GM21447 (cell line): ENCODE measurements around the gene CCNL1.
A peak's percentile ranks its signal among the peaks of the same experiment; 100 is the strongest.

Experiments
- ATAC-seq: cut with Tn5 transposase; IDR thresholded peaks from one replicate; pipeline ENCODE4 v1.9.1; 2021; ENCODE audit not compliant: unreplicated experiment

The CCNL1 gene

DNA sequence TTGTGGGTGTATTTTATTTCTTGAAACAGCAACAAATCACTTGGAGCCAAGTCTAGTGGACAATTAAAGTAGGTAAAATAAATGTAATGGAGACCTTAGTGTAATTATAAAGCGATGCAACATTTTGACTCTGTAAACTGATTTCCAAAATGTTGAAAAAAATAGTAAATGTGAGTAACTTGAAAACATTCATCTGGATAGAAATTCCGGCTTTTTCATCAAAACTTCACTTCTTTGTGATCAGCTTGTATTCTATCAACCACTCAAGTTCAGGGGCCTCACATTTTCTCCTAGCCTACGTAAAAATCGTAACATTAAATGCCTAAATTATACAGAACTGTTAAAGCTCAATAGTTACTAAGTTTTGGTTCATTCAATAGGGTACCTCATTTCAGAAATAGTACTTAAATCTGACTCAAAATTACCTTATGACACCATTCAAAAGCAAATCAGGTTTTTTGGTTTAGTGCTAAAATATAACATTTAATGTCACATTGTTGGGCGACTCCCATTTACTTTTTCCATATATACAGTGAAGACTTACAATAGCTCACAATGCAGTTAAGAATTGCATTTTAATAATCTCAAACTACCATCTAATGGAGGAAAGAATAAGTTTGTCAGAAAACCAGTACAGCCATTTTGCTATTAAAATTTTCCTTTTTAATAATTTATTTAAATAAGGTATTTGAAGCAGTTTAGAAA lies 12.7 kb downstream of the CCNL1 start:
- no peak for ATAC-seq

DNA sequence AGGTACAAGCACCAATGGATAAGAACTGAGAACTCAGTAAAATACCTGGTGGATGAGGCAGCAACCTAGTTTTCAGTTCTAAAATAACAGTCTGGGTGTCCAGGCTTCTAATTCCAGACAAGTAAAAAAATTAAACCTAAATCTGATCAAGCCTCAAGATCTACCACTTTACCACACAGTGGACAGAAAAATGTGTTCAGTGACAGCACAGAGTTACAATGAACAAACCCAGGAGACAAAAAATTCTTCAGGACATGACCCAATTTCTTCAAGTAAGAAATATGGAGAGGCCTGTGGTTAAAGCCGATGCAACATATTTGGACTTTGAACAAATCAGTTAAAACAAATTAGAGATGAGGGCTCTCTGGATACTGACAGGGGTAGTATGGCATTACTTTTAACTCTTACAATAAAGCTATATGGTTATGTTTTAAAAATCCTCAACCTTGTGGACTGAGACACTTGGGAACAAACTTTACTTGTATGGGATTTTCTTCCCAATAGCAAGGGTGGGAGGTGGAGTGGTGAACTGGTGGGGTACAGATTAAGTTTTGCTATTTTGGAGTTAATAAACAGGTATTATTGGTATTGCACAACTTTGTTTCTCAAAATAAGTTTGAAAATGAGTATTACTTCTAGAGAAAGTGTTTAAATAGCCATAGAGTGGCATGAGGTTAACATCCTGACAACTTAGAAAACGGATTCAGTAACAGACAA lies 14.2 kb downstream of the CCNL1 start:
- ATAC-seq: no peak

DNA sequence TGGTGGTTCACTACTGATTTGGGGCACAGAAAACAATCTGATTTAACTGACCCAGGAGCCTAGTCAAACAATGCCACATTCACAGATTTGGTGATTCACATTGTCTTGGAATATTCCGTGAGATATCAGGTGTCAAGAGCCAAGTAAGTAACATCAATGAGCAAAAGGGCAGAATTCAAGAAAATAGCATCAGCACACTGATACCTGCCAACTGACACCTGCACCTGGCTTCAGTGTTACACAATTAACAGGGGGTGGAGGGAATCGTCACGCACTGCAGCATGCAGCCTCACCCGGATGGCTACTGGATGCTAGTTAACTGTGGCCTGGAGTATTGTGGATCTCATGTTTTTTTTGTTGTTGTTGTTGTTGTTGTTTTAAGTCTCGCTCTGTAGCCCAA lies 17.6 kb downstream of the CCNL1 start:
- ATAC-seq: no peak

DNA sequence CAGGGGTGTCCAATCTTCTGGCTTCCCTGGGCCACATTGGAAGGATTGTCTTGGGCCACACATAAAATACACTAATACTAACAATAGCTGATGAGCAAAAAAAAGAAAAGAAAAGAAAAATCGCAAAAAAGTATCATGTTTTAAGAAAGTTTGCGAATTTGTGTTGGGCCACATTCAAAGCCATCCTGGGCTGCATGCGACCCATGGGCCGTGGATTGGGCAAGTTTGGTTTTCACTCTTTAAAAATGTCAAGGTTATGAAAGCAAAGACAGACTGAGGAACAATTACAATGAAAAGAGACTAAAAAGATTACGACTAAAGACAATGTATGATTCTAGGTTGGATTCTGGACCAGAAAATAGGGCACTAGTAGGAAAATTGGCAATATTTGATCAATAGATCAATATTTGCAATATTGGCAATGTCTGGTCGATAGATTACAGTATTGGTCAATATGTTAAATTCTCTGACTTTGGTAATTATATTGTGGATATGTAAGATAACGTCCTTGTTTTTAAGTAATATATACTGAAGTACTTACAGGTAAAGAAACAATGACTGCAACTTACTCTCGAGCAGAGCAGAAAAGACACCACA lies 19.9 kb downstream of the CCNL1 start:
- ATAC-seq: no peak

DNA sequence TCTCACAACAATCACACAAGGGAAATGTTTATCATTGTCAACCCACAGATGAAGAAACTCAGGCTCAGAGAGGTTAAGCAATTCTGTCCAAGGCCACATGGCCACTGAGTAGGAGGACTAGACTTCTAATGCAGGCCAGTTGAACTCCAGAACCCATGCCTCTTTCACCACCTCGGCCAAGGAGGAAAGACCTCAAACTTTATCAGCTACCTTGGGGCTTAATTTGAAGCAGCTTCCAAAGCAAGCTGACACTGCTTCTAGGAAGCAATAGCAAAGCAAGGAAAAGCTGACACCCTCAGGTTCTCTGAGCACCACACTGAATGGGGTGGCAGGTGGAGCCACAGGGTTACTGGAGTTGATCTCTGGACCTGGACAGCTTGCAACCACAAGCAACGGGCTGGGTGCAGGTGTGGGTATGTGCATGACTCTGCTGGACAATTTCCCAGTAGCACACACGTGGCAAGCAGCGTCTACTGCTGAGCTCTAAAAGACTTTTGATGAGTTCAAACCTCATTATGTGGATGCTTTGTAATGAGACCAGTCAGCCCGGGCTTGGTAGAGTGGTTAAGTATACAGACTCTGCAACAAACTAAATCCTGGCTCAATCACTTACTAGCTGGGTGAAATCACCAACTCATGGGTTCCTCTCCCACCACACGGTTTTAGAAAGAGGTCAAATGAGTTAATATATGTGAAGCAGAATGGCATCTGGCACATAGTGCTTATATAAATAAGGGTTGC lies 23.1 kb downstream of the CCNL1 start:
- ATAC-seq: no peak

GRCh38 chr3:157135671-157136396 lies 24.1 kb downstream of the CCNL1 start:
- no peak for ATAC-seq

GRCh38 chr3:157134620-157135191 lies 25.2 kb downstream of the CCNL1 start:
- peak; percentile 58 for ATAC-seq

DNA sequence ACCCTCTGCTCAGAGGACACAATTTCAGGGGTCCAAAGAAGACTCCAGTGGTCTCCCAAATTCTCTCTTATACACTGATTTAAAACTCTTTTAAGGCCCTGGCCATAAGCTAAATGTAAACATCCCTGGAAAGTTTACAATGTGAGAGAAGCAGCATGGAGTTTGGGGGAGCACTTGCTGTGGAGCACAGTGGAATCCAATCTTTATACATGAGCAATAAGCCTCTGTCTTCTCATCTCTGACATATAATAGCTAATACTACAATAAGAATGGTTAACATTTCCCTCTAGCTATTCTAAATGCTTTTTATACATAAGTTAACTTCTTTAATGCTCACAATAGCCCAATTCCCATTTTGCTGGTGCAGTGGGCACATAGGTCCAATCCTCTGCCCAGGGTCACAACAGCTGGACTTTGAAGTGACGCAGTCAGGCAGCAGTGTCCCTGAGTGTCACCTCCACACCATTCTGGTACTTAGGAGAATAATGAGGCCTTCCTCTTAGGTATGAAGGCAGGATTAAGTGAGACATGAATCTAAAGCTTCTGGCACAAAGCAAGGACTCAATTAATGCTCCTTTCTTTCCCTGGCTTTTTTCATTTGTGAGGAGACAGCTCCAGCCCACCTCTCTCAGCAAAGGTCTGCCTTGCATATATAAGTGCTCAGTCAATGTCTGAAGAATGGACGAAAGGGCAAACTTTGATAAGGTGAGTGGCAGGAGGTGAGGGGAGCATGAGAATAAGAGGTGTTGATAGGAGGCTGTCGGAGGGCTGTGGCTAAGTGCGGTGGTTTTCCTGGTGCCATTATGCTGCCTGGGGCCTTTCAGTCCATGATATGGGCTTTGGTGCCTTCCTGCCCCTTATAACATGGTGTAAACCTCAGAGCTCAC lies 26.3 kb downstream of the CCNL1 start:
- no peak for ATAC-seq

DNA sequence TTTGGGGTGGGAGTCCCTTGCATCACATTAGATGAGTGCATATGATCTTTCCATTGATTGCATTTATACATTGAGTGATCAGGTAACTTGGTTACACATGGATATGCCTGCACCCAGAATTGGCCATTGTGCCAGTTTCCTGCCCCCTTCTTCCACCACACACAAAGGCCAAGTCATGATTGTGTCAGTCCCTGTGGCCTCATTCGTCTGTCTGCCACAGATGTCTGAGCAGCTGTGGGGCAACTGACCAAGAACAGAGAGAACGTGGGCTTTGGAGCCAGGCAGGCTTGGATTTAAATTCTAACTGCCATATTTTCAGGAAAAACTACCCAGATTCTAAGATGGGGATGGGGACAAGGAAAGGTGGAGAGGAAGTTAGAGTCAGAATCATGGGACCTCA lies 27.0 kb downstream of the CCNL1 start:
- ATAC-seq: no peak

GRCh38 chr3:157132341-157132740 lies 27.6 kb downstream of the CCNL1 start:
- no peak for ATAC-seq

- ATAC-seq: no peak
Measured at GRCh38 chr3:157131861-157132260, 28.1 kb downstream of the CCNL1 start.

GRCh38 chr3:157130467-157131251 lies 29.3 kb downstream of the CCNL1 start:
- no peak for ATAC-seq

GRCh38 chr3:157129803-157130466 lies 30.0 kb downstream of the CCNL1 start:
- no peak for ATAC-seq

GRCh38 chr3:157128771-157129681 lies 30.9 kb downstream of the CCNL1 start:
- ATAC-seq: no peak

DNA sequence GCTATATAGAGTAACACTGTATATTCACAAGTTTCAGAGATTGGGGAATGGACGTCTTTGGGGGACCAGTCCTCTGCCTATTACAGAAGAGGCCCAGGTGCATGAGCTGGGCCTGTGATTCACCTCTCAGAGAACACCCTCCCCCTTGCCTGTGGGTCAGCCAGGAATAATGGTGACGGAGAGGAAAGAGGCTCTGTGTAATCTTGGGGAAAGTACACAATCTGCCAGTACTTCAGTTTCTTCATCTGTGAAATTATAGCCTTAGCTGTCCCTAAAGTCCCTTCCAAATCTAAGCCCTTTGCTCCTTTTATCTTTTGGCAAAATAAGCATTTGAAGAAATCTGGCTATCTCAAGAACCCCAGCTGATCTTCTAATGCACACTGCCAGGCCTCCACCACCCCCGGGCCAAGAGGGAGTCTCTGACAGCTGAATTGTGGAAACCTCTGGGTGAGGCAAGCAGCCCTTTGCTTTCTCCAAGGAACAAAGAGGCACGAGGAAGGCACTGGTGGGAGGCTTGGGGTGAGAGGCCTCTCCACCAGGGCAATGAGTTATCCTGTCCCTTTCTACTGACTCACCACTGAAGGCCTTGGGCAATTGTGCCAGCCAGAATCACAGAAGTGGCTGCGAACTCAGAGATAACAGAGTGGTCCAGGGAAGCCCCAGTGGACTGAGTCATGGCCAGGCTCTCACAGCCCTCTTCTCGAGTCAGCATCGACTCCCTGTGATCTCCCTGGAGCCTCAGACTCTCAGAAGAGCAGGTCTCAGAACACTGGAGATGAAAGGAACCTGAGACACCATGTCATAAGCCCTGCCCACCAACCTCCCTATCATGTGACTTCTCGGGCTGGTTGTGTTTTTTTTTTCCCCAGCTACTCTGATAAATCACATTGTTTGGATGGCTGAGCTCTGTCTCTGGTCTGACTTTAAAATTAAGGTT lies 31.8 kb downstream of the CCNL1 start:
- ATAC-seq: no peak

DNA sequence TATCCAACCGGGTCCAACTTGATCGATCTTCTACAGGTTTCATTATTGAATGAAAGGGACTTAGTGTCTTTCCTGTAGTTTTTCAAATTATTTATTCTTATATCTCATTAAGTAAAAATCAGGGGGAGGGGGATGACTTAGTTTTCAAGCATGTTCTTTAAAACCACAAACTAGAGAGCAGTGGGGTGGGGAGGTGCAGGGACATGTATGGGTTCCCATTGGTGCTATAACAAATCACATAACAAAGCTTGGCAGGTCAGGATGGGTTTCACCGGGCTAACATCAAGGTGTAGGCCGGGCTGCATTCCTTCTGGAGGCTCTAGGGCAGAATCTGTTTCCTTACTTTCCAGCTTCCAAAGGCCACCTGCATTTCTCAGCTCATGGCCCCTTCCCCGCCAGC lies 32.7 kb downstream of the CCNL1 start:
- no peak for ATAC-seq
